Breast epithelium (tissue), 3 donors: ENCODE results near the gene GRIK1.

Experiments
- CTCF ChIP-seq, 3 donors: fragments of 450-650 bp; IDR thresholded peaks; one replicate each; pipeline ENCODE4 v1.5.1; 2016 to 2017; ENCODE audit warnings: antibody characterized with exemption in 3 of 3, mild to moderate bottlenecking in 3 of 3, moderate library complexity in 3 of 3
- POLR2A ChIP-seq: fragments of 450-650 bp; IDR thresholded peaks from one replicate; pipeline ENCODE4 v1.6.1; 2016; ENCODE audit warnings: antibody characterized with exemption, mild to moderate bottlenecking, moderate library complexity
- POLR2AphosphoS5 ChIP-seq, 3 donors: sonication (generic); formaldehyde crosslinking; IDR thresholded peaks; one replicate each; pipeline ENCODE4 v1.6.1; 2017; ENCODE audit warnings: antibody characterized with exemption in 3 of 3

DNA sequence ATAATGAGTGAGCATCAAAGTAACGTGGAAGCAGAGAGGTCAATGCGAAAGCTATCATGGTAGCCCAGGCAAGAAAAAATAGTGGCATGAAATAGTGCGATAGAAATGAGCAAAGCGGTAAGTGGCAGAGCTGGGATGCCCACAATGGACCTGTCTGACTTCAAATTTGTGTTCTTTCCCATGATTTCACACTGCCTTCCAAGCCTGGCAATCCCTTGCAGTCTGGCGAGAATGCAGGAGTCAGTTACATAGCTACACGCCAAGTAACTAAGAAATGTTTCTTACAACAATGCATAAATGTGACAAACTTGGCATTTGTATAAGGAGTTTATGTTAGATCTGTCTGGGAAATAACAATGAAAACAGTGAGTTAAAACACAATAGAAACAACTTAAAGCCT is 82.6 kb downstream of the GRIK1 start:
- TF ChIP-seq POLR2AphosphoS5 (IDR thresholded peaks at IDR 0.05) (no peak), CTCF (IDR thresholded peaks at IDR 0.05) (no peak), POLR2A (no peak)
